Fibroblast of mammary gland (primary cell): ENCODE measurements around the gene UIMC1.
"Not testable (repeated sequence)": the region's sequence is repeated elsewhere in the genome, so short reads cannot be mapped to it uniquely, and the experiment has no call there.

Source experiments
- DNase-seq: peaks from one replicate; pipeline ENCODE4 v3.0.0-alpha.2; 2010; ENCODE audit warnings: low read depth
- H3K4me3 ChIP-seq: 2 replicates; pipeline ENCODE4 v1.5.1; 2011; ENCODE audit warnings: low read depth, mild to moderate bottlenecking, low read length, moderate library complexity; ENCODE audit not compliant: control insufficient read depth
- TF ChIP-seq, protein P1 (sequence below): conservative IDR thresholded peaks from 2 replicates; pipeline ENCODE4 v1.5.1; 2011; ENCODE audit warnings: low read depth, low read length, inconsistent platforms; ENCODE audit not compliant: control insufficient read depth, insufficient read depth

The UIMC1 gene

GRCh38 chr5:176998828-176999227 is 7.8 kb downstream of the UIMC1 start:
- no peak for DNase-seq
- no peak overlapping the region for H3K4me3 ChIP-seq
- TF ChIP-seq, protein P1, sequence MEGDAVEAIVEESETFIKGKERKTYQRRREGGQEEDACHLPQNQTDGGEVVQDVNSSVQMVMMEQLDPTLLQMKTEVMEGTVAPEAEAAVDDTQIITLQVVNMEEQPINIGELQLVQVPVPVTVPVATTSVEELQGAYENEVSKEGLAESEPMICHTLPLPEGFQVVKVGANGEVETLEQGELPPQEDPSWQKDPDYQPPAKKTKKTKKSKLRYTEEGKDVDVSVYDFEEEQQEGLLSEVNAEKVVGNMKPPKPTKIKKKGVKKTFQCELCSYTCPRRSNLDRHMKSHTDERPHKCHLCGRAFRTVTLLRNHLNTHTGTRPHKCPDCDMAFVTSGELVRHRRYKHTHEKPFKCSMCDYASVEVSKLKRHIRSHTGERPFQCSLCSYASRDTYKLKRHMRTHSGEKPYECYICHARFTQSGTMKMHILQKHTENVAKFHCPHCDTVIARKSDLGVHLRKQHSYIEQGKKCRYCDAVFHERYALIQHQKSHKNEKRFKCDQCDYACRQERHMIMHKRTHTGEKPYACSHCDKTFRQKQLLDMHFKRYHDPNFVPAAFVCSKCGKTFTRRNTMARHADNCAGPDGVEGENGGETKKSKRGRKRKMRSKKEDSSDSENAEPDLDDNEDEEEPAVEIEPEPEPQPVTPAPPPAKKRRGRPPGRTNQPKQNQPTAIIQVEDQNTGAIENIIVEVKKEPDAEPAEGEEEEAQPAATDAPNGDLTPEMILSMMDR, result no peak

GRCh38 chr5:176996780-176997179 is 9.8 kb downstream of the UIMC1 start:
- TF ChIP-seq, protein P1, result no peak
- no peak overlapping the region for H3K4me3 ChIP-seq
- peak; percentile 11 for DNase-seq

DNA sequence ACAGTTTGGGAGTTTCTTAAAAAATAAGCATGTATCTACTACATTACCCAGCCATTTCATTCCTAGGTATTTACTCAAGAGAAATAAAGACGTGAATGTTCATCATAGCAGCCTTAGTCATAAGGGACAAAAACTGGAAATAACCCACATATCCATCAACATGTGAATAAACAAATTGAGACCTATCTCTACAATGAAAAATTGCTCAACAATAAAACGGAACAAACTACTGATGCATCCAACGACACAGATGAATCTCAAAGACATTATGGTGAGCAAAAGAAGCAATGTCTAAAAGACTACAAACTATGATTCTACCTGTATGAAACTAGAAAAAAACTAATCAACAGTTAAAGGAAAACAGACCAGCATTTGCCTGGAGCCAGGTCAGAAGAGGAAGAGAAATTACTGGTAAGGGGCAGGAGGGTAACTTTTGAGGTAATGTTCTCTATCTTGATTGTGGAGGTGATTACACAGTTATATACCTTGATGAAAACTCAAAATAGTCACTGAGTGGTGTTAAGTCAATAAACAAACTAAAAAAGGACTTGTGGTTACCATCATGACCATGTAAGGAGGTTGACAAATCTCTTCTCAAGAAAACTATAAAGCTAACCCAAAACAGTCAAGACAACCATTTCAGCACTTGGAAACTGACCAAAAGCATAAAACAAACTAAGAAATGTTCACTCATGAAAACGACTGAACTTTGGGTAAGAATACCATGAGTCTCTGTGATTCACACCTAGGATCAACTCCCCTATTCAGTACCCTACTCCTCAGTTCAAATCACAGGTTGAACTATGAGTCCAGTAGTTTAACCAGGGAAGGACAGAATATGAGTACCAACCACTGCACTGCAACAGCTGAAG is 10.4 kb downstream of the UIMC1 start:
- no peak overlapping the region for H3K4me3 ChIP-seq
- DNase-seq, result peak; percentile 89
- TF ChIP-seq, protein P1, result no peak

GRCh38 chr5:176995122-176995490 is 11.5 kb downstream of the UIMC1 start:
- H3K4me3 ChIP-seq, result no peak overlapping the region
- DNase-seq, result no peak
- TF ChIP-seq, protein P1, result no peak

DNA sequence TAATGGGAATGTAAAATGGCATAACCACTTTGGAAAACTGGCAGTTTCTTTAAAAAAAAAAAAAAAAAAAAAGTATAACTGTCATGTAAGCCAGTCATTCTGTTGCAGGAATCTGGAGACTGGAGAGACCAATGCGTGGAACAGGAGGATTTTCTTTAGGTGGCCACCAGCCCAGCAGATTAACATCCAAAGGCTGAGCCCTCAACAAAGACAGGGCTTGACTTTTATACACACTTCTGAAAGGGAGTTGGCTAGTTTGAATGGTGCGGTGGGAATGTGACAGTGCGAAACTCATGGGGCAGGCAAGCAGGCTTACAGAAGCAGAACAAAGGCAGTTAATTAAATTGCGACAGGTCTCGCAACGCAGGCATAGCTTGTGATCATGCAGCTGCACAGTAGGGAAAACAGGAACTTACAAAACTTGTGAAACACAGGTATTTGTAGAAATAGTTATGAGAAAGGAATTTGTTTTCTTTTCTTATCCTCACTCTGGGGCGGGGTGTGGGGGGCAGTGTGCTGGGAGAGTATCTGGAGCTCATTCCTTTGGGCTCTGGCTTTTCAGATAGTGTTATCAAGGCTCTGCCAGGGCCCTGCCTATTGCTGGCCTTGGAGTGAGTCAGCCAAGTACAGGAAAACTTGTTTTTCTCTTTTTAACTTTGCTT is 12.0 kb downstream of the UIMC1 start:
- no peak overlapping the region for H3K4me3 ChIP-seq
- TF ChIP-seq, protein P1, result no peak
- peak; percentile 60 for DNase-seq

GRCh38 chr5:176993081-176993480 is 13.5 kb downstream of the UIMC1 start:
- not testable (repeated sequence) for H3K4me3 ChIP-seq
- peak; percentile 7 for DNase-seq

- H3K4me3 ChIP-seq, result no peak overlapping the region
- no peak for DNase-seq
- TF ChIP-seq, protein P1, result no peak
Measured at GRCh38 chr5:176987583-176987982, 19.0 kb downstream of the UIMC1 start.
